GM23248 (cell line): ENCODE measurements around the gene CYTH4.

ENCODE experiments used
- EZH2 ChIP-seq: fragments of 200-600 bp; sonication (generic); IDR thresholded peaks from 2 replicates; pipeline ENCODE4 v1.6.1; 2018; ENCODE audit warnings: antibody characterized with exemption, mild to moderate bottlenecking; ENCODE audit not compliant: insufficient read depth, poor library complexity, severe bottlenecking
- EZH2phosphoT487 ChIP-seq: fragments of 200-600 bp; sonication (generic); IDR thresholded peaks from 2 replicates; pipeline ENCODE4 v1.6.1; 2018; ENCODE audit warnings: antibody characterized with exemption, moderate library complexity, mild to moderate bottlenecking, low read depth; ENCODE audit not compliant: insufficient read depth

DNA sequence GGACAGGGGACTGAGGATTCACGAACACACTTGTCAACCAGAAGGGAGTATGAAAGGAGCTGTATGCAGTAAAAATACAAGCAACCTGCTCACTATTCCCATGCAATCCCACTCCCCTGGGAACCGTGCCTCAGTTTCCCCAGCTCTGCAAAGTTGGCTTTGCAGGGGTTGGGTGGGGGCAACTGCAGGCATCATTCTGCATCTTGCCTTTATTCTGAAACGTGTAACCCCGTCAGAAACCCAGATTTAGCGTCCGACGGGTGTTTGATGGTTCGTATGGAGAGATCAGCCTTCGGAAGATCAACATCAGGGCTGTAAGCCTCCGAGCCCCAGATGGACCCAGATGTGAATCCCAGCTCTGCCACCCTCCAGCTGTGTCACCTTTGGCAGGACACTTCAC lies 3.6 kb downstream of the CYTH4 start:
- TF ChIP-seq EZH2 (no peak), EZH2phosphoT487 (no peak)
